HL-60/S4 (cell line): Measurements from ENCODE around the gene SPARCL1.
"Not testable (repeated sequence)": the region's sequence is repeated elsewhere in the genome, so short reads cannot be mapped to it uniquely, and the experiment has no call there.

ENCODE experiments used
- in situ Hi-C: fragments of 300-500 bp; cut with MboI; formaldehyde crosslinking; loops from 2 replicates; pipeline ENCODE4 v1.14.3; 2022; ENCODE audit warnings: low sequenced_read_pairs

SPARCL1 gene

DNA sequence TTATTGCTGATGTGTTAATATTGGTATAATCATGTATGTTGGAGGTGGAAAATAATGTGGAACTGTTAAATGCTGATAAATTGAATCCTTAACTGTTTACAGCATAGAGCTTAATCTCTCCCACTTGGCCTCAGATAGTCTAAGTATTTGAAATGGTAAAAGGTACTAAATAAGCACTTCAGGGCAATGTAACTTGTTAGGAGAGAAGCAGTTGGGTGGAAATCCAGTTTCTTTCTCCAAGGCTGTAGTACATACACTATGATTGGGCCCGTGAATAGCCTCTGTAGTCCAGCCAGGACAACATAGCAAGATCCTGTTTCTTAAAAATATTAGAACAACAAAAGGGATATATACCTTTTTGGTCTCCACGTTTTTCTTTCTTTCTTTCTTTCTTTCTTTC is 67.1 kb downstream of the SPARCL1 start:
- in situ Hi-C loops = loop anchor here (25.0 kb wide), 1 partner anchor 200 kb away; no protein-coding TSS in a partner anchor

DNA sequence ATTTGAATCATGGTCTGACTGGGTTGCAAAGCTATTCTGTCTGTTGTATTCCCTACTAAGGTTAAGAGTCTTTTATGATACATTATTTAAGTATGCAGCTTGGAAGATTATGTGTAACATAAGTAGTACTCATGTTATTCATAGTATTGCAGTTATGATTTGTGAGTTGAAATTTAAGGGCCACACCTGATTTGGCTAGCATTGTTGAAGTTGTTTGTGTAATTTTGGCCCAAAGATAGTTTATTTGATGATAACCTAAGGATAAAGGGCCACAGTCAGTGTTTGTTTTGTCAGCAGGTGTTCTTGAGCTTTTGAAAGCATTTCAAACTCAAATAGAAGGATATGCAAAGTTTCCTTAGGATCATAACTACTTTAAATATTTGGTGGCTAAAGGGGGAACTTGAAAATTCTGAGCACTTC is 67.9 kb downstream of the SPARCL1 start:
- in situ Hi-C loops = loop anchor here (25.0 kb wide), 1 partner anchor 199 kb away; no protein-coding TSS in a partner anchor

DNA sequence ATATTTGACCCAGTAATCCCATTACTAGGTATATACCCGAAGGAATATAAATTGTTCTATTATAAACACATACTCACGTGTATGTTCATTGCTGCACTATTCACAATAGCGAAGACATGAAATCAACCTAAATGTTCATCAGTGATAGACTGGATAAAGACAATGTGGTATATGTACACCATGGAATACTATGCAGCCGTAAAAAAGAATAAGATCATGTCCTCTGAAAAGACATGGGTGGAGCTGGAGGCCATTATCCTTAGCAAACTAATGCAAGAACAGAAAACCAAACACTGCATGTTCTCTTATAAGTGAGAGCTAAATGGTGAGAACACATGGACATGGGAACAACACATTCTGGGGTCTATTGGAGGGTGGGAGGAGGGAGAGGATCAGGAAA is 70.3 kb downstream of the SPARCL1 start:
- in situ Hi-C loops = loop anchor here (25.0 kb wide), 1 partner anchor 197 kb away; no protein-coding TSS in a partner anchor

DNA sequence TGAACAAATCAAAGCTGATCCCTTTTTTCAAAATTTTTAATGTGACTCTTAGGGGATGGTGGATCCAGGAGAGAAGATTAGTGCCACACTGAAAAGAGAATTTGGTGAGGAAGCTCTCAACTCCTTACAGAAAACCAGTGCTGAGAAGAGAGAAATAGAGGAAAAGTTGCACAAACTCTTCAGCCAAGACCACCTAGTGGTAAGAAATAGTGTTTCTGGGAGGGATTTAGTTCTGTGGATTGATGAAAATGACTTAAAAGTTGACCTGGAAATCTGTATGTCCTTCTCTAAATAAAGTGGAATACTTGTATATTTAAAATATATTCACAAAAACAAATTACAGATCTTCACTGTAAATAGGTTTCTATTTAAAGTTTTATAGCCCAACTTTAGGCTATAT is 77.6 kb downstream of the SPARCL1 start:
- in situ Hi-C loops = loop anchor here (25.0 kb wide), 1 partner anchor 189 kb away; no protein-coding TSS in a partner anchor

DNA sequence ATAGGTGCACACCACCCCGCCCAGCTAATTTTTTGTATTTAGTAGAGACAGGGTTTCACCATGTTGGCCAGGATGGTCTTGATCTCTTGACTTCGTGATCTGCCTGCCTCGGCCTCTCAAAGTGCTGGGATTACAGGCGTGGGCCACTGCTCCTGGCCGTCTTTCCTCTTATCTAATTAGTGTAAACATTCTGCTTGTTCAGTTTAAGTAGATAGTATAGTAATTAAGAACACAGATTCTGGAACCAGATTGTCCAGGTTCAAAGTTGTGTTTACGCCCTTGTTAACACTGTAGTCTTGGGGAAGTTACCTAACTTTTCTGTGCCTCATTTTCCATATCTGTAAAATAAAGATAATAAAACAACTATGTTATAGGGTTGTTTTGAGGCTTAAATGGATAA is 82.8 kb downstream of the SPARCL1 start:
- in situ Hi-C loops = not testable (repeated sequence)

DNA sequence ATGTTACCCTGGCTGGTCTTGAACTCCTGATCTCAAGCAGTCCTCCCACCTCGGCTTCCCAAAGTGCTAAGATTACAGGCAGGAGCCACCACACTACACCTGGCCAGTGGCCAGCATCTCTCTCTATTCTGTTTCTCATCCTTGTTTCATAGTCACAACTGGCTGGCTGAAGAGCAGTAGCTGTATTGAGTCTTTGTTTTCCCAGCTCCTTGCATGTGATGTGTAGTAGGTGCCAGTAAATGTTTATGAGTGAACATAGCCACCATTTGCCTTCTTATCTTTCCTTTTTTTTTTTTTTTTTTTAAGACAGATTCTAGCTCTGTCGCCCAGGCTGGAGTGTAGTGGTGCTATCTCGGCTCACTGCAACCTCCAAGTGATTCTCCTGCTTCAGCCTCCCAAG is 83.2 kb downstream of the SPARCL1 start:
- in situ Hi-C loops = no loop called here

DNA sequence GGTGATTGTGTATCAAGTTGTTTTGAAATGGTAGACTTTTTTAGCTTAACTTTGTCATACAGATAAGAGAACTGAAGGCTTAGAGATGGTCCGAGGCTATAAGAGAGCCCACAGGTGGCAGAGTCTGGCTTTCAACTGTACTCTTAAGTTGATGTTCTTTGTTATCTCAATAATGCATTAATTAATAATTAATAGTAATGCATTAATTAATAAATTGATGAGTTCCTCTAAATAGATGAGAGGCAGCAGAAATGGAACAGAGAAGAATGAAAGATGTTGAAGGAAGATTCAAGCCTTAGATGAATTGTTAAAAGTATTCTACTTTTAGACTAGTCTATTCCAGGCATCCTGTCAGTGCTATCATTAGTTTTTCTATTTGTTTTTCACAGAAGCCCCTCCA is 84.4 kb downstream of the SPARCL1 start:
- in situ Hi-C loops = no loop called here

DNA sequence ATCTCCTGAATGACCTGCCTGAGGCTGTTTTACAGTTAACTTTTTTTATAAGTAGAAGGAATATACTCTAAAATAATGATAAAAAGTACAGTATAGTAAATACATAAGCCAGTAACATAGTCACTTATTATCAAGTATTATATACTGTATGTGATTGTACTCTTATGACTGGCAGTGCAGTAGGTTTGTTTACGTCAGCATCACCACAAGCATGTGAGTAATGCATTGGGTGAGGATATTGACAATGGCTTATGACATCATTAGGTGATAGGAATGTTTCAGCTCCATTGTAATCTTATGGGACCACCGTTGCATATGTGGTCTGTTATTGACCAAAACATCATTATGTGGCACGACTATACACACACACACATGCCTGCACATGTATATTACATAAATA is 86.3 kb downstream of the SPARCL1 start:
- in situ Hi-C loops = no loop called here

DNA sequence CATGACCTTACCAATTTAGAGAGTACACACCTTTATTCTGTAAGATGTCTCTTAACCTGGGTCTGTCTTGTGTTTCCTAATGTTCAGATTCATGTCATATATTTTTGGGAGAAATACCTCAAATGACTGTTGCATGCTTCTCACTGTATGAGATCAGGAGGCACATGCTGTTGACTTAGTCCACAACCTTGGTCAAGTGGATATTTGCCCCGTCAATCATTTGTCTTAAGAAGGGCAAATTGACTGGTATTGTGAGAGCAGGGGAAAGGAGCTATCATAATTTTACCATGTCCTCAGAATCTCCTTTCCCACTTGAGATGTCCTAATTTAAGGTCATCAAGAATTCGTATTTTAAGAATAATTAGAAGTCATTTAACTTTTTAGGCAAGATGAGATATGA is 95.8 kb downstream of the SPARCL1 start:
- in situ Hi-C loops = no loop called here

DNA sequence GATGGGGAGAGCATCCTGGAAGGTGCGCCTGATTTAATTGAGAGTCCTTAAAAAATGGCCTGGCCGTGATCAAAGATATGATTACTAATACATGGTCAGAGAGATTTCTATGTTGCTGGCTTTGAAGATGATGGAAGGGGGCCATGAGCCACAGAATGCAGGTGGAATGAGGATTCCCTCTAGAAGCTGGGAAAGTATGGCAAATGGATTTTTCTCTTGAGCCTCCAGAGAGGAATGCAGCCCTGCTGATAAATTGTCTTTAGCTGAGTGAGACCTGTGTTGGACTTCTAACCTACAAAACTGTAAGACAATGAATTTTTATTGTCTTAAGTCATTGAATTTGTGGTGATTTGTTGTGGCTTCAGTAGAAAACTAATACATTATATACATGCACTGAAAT is 99.1 kb downstream of the SPARCL1 start:
- in situ Hi-C loops = no loop called here

DNA sequence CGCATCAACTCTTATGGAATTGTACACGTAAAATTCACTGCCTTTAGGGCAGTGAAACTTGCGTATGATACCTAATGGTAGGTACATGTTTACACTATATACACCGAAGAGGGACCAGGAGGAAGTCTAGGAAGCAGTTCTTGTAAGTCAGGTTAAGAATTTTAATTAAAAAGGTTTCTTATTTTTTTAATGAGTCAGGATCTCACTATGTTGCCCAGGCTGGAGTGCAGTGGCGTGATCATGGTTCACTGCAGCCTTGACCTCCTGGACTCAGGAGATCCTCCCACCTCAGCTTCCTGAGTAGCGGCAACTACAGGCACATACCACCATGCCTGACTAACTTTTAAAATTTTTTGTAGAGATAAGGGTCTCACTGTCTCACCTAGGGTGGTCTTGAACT is 100.2 kb downstream of the SPARCL1 start:
- in situ Hi-C loops = no loop called here

DNA sequence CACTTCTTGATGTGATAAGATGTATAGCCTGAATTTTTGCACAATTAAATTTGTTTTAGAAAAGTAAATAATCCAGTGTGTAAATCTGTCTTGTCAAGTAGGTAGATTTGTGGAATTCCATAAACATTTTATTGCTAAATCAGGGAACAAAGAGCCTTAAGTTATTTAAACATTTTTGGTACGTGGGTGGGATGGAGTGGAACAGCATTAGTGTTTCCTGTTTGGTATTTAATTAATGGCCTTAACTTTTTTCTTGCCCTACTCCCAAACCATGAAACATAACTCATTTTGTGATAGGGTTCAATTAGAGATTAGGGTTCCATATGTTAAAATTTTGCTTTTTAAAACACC is 101.7 kb downstream of the SPARCL1 start:
- in situ Hi-C loops = no loop called here

DNA sequence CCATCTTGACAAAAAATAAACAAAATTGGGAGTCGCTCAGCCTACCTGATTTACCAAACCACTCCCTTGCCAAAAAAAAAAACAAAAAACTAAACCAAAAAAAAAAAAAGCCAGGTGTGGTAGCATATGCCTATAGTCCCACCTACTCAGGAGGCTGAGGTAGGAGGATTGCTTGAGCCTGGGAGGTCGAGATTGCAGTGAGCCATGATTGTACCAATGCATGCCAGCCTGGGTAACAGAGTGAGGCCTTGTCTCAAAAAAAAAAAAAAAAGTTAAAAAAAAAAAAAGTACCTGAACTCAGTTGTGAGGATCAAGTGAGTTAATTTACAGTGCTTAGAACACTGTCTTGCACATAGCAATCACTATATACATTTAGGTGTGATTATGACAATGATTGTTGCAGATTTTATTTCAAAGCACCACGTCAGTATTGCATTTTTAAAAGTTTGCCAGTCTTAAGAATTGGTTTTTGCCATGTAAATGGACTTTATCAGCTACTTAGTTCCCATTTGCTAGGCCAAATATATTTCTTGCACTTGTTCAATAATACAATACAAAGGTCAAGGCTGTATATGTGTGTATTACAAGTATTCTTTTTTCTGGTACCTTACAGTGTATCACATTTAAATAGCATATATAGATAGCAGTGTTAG is 102.2 kb downstream of the SPARCL1 start:
- in situ Hi-C loops = no loop called here

DNA sequence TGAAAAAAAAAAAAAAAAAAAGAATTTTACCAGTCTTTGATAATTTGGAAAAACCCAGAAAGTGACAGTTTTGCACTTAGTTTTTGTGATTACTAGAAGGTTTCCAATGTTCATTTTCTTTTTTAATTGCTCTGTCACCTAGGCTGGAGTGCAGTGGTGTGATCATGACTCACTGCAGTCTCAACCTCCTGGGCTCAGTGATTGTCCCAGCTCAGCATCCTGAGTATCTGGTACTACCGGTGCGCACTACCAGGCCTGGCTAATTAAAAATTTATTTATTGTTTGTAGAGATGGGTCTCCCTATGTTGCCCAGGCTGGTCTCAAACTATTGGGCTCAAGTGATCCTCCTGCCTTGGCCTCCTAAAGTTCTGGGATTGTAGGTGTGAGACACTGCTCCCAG is 103.5 kb downstream of the SPARCL1 start:
- in situ Hi-C loops = no loop called here

DNA sequence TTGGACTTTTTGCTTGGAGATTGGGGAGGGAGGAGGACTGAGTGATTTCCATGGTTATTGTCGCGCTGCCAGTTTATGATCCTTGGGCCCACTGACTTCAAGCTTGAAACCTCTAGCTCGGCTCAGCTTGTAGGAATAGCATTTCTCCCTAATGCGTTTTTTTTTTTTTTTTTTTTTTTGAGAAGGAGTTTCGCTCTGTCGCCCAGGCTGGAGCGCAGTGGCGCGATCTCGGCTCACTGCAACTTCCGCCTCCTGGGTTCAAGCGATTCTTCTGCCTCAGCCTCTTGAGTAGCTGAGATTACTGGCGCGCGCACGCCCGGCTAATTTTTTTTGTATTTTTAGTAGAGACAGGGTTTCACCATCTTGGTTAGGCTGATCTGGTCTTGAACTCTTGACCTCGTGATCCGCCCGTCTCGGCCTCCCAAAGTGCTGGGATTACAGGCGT is 105.1 kb downstream of the SPARCL1 start:
- in situ Hi-C loops = not testable (repeated sequence)
